IMR-90 (cell line): ENCODE results near the gene RNF213. TPM values are rescaled to one million over a fixed set of nuclear protein-coding genes. Genes with fewer than 3 reads are reported as not detected.

Source experiments
- ATAC-seq: fragments of 200-7000 bp; cut with Tn5 transposase; 2 replicates; pipeline ENCODE4 v1.9.1; 2020; ENCODE audit warnings: low read depth, mild to moderate bottlenecking, moderate library complexity
- BruUV-seq: library from RNA; stranded (reverse); fragments of 400-500 nt; replicated peaks from 2 replicates; lab custom pipeline; 2021; lab: Mats Ljungman, UMichigan
- CTCF ChIA-PET: fragments of 300-600 bp; formaldehyde crosslinking; extraction: SDS; loops from one replicate; lab custom pipeline; 2021; ENCODE audit warnings: antibody characterized with exemption; lab: Yijun Ruan, JAX
- POLR2A ChIA-PET: fragments of 300-600 bp; sonication (Branson Sonifier 250); formaldehyde crosslinking; loops from one replicate; lab custom pipeline; 2022; ENCODE audit warnings: antibody characterized with exemption; ENCODE audit not compliant: unreplicated experiment; lab: Charles Lee
- DNase-seq: peaks from one replicate; pipeline ENCODE4 v3.0.0; 2013
- H2AFZ ChIP-seq: replicated peaks from 2 replicates; pipeline ENCODE3; 2013; ENCODE audit warnings: low read length, mild to moderate bottlenecking; ENCODE audit not compliant: poor library complexity
- H2AK5ac ChIP-seq: 2 replicates; pipeline ENCODE4 v1.6.1; 2013; ENCODE audit warnings: low read depth, low read length, inconsistent platforms
- H2AK9ac ChIP-seq: replicated peaks from 2 replicates; pipeline ENCODE3; 2013; ENCODE audit warnings: mild to moderate bottlenecking, low read depth, low read length, moderate library complexity; ENCODE audit not compliant: poor library complexity
- H2BK120ac ChIP-seq: 2 replicates; pipeline ENCODE4 v1.6.1; 2013; ENCODE audit warnings: low read depth, low read length, inconsistent platforms
- H2BK15ac ChIP-seq: 3 replicates; pipeline ENCODE4 v1.6.1; 2013; ENCODE audit warnings: low read depth, low read length, inconsistent platforms
- H2BK20ac ChIP-seq: 2 replicates; pipeline ENCODE4 v1.6.1; 2013; ENCODE audit warnings: low read depth, mild to moderate bottlenecking, inconsistent platforms, low read length, moderate library complexity
- H2BK5ac ChIP-seq: 2 replicates; pipeline ENCODE4 v1.6.1; 2013; ENCODE audit warnings: mild to moderate bottlenecking, low read depth, low read length, inconsistent platforms; ENCODE audit not compliant: poor library complexity, severe bottlenecking
- H3K14ac ChIP-seq: replicated peaks from 2 replicates; pipeline ENCODE4 v1.6.1; 2013; ENCODE audit warnings: low read depth, low read length, inconsistent platforms
- H3K18ac ChIP-seq: 2 replicates; pipeline ENCODE4 v1.6.1; 2013; ENCODE audit warnings: low read depth, low read length, control low read depth
- H3K23ac ChIP-seq: 2 replicates; pipeline ENCODE4 v1.6.1; 2013; ENCODE audit warnings: low read depth, low read length, inconsistent platforms
- H3K27ac ChIP-seq: 2 replicates; pipeline ENCODE4 v1.5.1; 2013; ENCODE audit warnings: mild to moderate bottlenecking, control low read depth, low read length; ENCODE audit not compliant: insufficient read depth
- H3K27me3 ChIP-seq: 2 replicates; pipeline ENCODE4 v1.6.1; 2013; ENCODE audit warnings: low read length; ENCODE audit not compliant: control insufficient read depth, insufficient read depth
- H3K36me3 ChIP-seq: 2 replicates; pipeline ENCODE4 v1.6.1; 2013; ENCODE audit warnings: low read length, mixed read lengths; ENCODE audit not compliant: control insufficient read depth, insufficient read depth
- H3K4ac ChIP-seq: 2 replicates; pipeline ENCODE4 v1.6.1; 2013; ENCODE audit warnings: low read depth, low read length, inconsistent platforms
- H3K4me1 ChIP-seq: 2 replicates; pipeline ENCODE4 v1.6.1; 2013; ENCODE audit warnings: low read length, mixed read lengths; ENCODE audit not compliant: control insufficient read depth, insufficient read depth
- H3K4me2 ChIP-seq: 2 replicates; pipeline ENCODE4 v1.6.1; 2013; ENCODE audit warnings: low read depth, mild to moderate bottlenecking, control low read depth, low read length, moderate library complexity
- H3K4me3 ChIP-seq: 2 replicates; pipeline ENCODE4 v1.5.1; 2013; ENCODE audit warnings: low read depth, mild to moderate bottlenecking, control low read depth, low read length, moderate library complexity; ENCODE audit not compliant: insufficient read depth
- H3K56ac ChIP-seq: 2 replicates; pipeline ENCODE4 v1.6.1; 2013; ENCODE audit warnings: low read length, inconsistent platforms; ENCODE audit not compliant: insufficient read depth; ENCODE audit errors: extremely low read depth
- H3K79me1 ChIP-seq, 2 experiments: 2 replicates each; pipeline ENCODE4 v1.6.1; 2013; ENCODE audit warnings: low read length in 2 of 2, inconsistent platforms in 1 of 2, low read depth in 1 of 2
- H3K9ac ChIP-seq: 2 replicates; pipeline ENCODE4 v1.6.1; 2013; ENCODE audit warnings: low read depth, low read length, control low read depth
- H3K9me1 ChIP-seq: 2 replicates; pipeline ENCODE4 v1.6.1; 2013; ENCODE audit warnings: low read length, inconsistent platforms; ENCODE audit not compliant: insufficient read depth
- H3K9me3 ChIP-seq: 2 replicates; pipeline ENCODE4 v1.6.1; 2013; ENCODE audit warnings: low read length; ENCODE audit not compliant: control insufficient read depth, insufficient read depth
- H4K20me1 ChIP-seq: 2 replicates; pipeline ENCODE4 v1.6.1; 2013; ENCODE audit warnings: low read length, inconsistent platforms; ENCODE audit not compliant: insufficient read depth
- H4K5ac ChIP-seq: 2 replicates; pipeline ENCODE4 v1.6.1; 2013; ENCODE audit warnings: mild to moderate bottlenecking, low read depth, low read length, control low read depth
- H4K8ac ChIP-seq, 2 experiments: 2 replicates each; pipeline ENCODE4 v1.6.1; 2013; ENCODE audit warnings: low read depth in 2 of 2, low read length in 2 of 2, control low read depth in 1 of 2, inconsistent platforms in 1 of 2
- H4K91ac ChIP-seq: 2 replicates; pipeline ENCODE4 v1.6.1; 2013; ENCODE audit warnings: low read depth, low read length, inconsistent platforms; ENCODE audit not compliant: insufficient read depth
- BHLHE40 ChIP-seq: fragments of 150-350 bp; IDR thresholded peaks from 2 replicates; pipeline ENCODE4 v1.6.1; 2016; ENCODE audit warnings: mild to moderate bottlenecking, low read depth, low read length
- CEBPB ChIP-seq: IDR thresholded peaks from 2 replicates; pipeline ENCODE4 v1.6.1; 2012; ENCODE audit warnings: low read depth, low read length, improper control_type of control experiment
- CHD1 ChIP-seq: IDR thresholded peaks from 2 replicates; pipeline ENCODE4 v1.6.1; 2012; ENCODE audit warnings: low read depth, low read length, improper control_type of control experiment
- FOS ChIP-seq: fragments of 150-350 bp; IDR thresholded peaks from 2 replicates; pipeline ENCODE4 v1.6.1; 2016; ENCODE audit warnings: low read depth, low read length
- MAFK ChIP-seq: IDR thresholded peaks from 2 replicates; pipeline ENCODE4 v1.6.1; 2012; ENCODE audit warnings: low read depth, low read length, improper control_type of control experiment
- MAZ ChIP-seq: IDR thresholded peaks from 2 replicates; pipeline ENCODE4 v1.6.1; 2012; ENCODE audit warnings: low read depth, mild to moderate bottlenecking, low read length, improper control_type of control experiment, moderate library complexity, borderline replicate concordance
- MXI1 ChIP-seq: IDR thresholded peaks from 2 replicates; pipeline ENCODE4 v1.6.1; 2012; ENCODE audit warnings: low read depth, mild to moderate bottlenecking, low read length, moderate library complexity, borderline replicate concordance
- NFE2L2 ChIP-seq: fragments of 150-350 bp; IDR thresholded peaks from 2 replicates; pipeline ENCODE4 v1.6.1; 2016; ENCODE audit warnings: low read depth, mild to moderate bottlenecking, low read length
- POLR2A ChIP-seq: IDR thresholded peaks from 2 replicates; pipeline ENCODE4 v1.6.1; 2012; ENCODE audit warnings: mild to moderate bottlenecking, low read depth, low read length
- RCOR1 ChIP-seq: IDR thresholded peaks from 2 replicates; pipeline ENCODE4 v1.6.1; 2012; ENCODE audit warnings: mild to moderate bottlenecking, low read length, improper control_type of control experiment; ENCODE audit not compliant: insufficient replicate concordance
- RFX5 ChIP-seq: IDR thresholded peaks from 2 replicates; pipeline ENCODE4 v1.8.0; 2012; ENCODE audit warnings: low read depth, mild to moderate bottlenecking, low read length, moderate library complexity
- SMC3 ChIP-seq: fragments of 150-350 bp; IDR thresholded peaks from 2 replicates; pipeline ENCODE4 v1.6.1; 2016; ENCODE audit warnings: low read depth, mild to moderate bottlenecking, antibody characterized with exemption, low read length, moderate library complexity
- WGBS, 2 experiments: methylation state at CpG; one replicate each; pipeline versions ENCODE4 v1.1.5 to v1.1.7; 2013; ENCODE audit warnings: missing lambda C conversion rate in 2 of 2; ENCODE audit not compliant: insufficient read length in 1 of 2; ENCODE audit errors: extremely low coverage in 2 of 2; 5-methylcytosine and 5-hydroxymethylcytosine counted together
- dilution Hi-C: fragments of 300-500 bp; cut with HindIII; formaldehyde crosslinking; loops from one replicate; pipeline ENCODE4 v1.14.3; 2018; ENCODE audit warnings: low sequenced_read_pairs; ENCODE audit not compliant: unreplicated experiment
- in situ Hi-C: fragments of 300-500 bp; cut with MboI; formaldehyde crosslinking; loops from 3 replicates; pipeline ENCODE4 v1.14.3; 2019; ENCODE audit warnings: low sequenced_read_pairs, inconsistent platforms, mixed read lengths
- intact Hi-C: fragments of 100-400 bp; cut with micrococcal nuclease; formaldehyde crosslinking; loops from 2 replicates; pipeline ENCODE4 v1.10.0; 2022
- polyA plus RNA-seq, 3 experiments: library from polyadenylated mRNA; depleted of rRNA; stranded (reverse); fragments of >200 nt; gene quantifications; 2 replicates each; pipeline ENCODE4 v1.2.3, GENCODE V29; 2012; ENCODE audit warnings: low replicate concordance in 1 of 3
- total RNA-seq: library from RNA; depleted of rRNA; stranded (reverse); fragments of >200 nt; gene quantifications from 2 replicates; pipeline ENCODE4 v1.2.3, GENCODE V29; 2012
- TF ChIP-seq, protein P1 (sequence below): conservative IDR thresholded peaks from 2 replicates; pipeline ENCODE4 v1.5.1; 2012; ENCODE audit warnings: mild to moderate bottlenecking, low read depth, low read length, improper control_type of control experiment
- TF ChIP-seq, protein P2 (sequence below): fragments of 150-350 bp; IDR thresholded peaks from 2 replicates; pipeline ENCODE4 v1.6.1; 2017; ENCODE audit warnings: mild to moderate bottlenecking, antibody characterized with exemption, low read length, low read depth

RNF213 gene
- total and polyA plus RNA-seq, 2 of the 4 experiments (the other 2 are of a cell fraction) = 23.4 to 36.0 TPM

DNA sequence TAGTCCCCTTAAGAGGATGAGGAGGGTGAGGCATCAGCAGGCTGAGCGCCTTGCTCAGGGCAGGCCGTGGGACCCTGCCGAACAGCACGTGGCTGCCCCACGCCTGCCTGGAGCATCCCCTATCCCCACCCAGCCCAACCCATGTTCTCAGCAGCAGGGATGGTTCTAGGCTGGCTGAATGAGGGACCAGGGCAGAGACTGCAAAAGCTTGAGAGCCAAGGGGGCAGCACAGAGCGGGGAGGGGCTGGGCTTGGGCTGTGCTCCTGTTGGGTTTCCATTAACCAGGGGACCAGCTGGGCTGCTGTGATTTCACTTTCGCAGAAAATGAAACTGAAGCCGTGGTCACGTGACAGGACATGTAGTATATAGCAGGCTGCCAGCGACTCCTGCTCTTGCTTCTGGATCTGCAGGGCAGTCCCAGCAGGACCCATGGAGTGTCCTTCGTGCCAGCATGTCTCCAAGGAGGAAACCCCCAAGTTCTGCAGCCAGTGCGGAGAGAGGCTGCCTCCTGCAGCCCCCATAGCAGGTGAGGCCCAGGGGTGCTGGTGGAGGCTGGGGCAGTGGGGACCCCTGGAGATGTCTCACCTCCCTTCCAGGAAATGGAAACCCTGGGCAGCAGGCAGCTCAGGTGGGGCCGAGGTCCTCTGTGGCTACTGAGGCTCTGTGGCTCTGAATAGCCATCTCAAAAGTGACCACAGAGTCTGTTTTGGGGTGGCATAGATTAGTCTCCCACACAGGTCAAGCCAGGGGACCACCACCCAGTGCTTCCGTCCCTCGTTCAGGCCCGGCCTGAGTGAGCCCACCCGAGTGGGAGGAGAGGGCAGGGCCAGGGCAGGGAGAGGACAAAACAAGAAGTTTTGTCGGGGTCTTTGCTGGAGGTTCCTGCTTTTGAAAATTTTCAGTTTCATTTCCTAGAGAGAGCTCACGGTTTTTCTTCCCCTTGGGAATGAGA lies 2.9 kb downstream of the RNF213 start:
- no peak overlapping the region for H3K18ac ChIP-seq
- CTCF ChIA-PET = no interaction called here
- TF ChIP-seq CHD1 = no peak
- TF ChIP-seq BHLHE40 = peak; percentile 45; the same call in 1 of the 2 replicates
- TF ChIP-seq RFX5 = no peak
- TF ChIP-seq, protein P1, sequence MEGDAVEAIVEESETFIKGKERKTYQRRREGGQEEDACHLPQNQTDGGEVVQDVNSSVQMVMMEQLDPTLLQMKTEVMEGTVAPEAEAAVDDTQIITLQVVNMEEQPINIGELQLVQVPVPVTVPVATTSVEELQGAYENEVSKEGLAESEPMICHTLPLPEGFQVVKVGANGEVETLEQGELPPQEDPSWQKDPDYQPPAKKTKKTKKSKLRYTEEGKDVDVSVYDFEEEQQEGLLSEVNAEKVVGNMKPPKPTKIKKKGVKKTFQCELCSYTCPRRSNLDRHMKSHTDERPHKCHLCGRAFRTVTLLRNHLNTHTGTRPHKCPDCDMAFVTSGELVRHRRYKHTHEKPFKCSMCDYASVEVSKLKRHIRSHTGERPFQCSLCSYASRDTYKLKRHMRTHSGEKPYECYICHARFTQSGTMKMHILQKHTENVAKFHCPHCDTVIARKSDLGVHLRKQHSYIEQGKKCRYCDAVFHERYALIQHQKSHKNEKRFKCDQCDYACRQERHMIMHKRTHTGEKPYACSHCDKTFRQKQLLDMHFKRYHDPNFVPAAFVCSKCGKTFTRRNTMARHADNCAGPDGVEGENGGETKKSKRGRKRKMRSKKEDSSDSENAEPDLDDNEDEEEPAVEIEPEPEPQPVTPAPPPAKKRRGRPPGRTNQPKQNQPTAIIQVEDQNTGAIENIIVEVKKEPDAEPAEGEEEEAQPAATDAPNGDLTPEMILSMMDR = peak; percentile 28; the same call in 1 of the 2 replicates
- TF ChIP-seq SMC3 = no peak
- TF ChIP-seq, protein P2, sequence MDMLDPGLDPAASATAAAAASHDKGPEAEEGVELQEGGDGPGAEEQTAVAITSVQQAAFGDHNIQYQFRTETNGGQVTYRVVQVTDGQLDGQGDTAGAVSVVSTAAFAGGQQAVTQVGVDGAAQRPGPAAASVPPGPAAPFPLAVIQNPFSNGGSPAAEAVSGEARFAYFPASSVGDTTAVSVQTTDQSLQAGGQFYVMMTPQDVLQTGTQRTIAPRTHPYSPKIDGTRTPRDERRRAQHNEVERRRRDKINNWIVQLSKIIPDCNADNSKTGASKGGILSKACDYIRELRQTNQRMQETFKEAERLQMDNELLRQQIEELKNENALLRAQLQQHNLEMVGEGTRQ = peak; percentile 96
- TF ChIP-seq MXI1 = no peak
- TF ChIP-seq MAZ = no peak
- TF ChIP-seq CEBPB = no peak
- no peak for TF ChIP-seq FOS
- no peak for TF ChIP-seq NFE2L2
- TF ChIP-seq POLR2A = peak; percentile 44; the same call in 1 of the 2 replicates
- TF ChIP-seq RCOR1 = no peak
- no peak for TF ChIP-seq MAFK

More for the DNA sequence above, 2.9 kb downstream of the RNF213 start:
- H3K4me3 ChIP-seq = 0 out of 2 replicates have a peak overlapping the region, but pooled peaks have one; percentile 1
- no peaks in the 10 kb centered on the region for H3K9me3 ChIP-seq
- H2AK5ac ChIP-seq = peak overlapping the region; percentile 78
- ATAC-seq (peak; percentile 46), DNase-seq (peak; percentile 89)
- peak overlapping the region; percentile 26 to 76 for H4K8ac ChIP-seq
- peak overlapping the region; percentile 48 for H2BK5ac ChIP-seq
- POLR2A ChIA-PET = interaction anchor here (0.7 kb wide), 1 partner anchor 32 kb away, joined by 6 read pairs; no protein-coding TSS in a partner anchor
- H4K5ac ChIP-seq = peak overlapping the region; percentile 20; the same call in 1 of the 2 replicates
- H3K4me1 ChIP-seq = peaks cover 20% of the 10 kb centered on the region
- no peak overlapping the region for H3K23ac ChIP-seq
- peak overlapping the region; percentile 32 for H3K9ac ChIP-seq
- dilution Hi-C loops = no loop called here
- peak overlapping the region; percentile 69 for H2AFZ ChIP-seq
- no peak overlapping the region for H2BK15ac ChIP-seq
- peak overlapping the region; percentile 84 for H3K4ac ChIP-seq
- H3K79me1 ChIP-seq = peaks cover 16 to 48% of the 10 kb centered on the region in 2 experiments; a peak in 2 of 4 replicates
- BruUV-seq = no TSS peak
- 0 out of 2 replicates have a peak, but pooled peaks cover 3% of the 10 kb centered on the region for H3K9me1 ChIP-seq
- H3K27me3 ChIP-seq = no peaks in the 10 kb centered on the region
- intact Hi-C loops = loop anchor here (5.0 kb wide), 2 partner anchors 41 to 256 kb away; partner anchors contain the start of genes SGSH and SLC26A11
- in situ Hi-C loops = no loop called here
- peaks cover 22% of the 10 kb centered on the region for H3K36me3 ChIP-seq
- H3K4me2 ChIP-seq = peak overlapping the region; percentile 79
- H2AK9ac ChIP-seq = peak overlapping the region; percentile 92
- H4K20me1 ChIP-seq = no peaks in the 10 kb centered on the region; the same call in 1 of the 2 replicates
- H2BK20ac ChIP-seq = no peak overlapping the region
- peak overlapping the region; percentile 27; the same call in 1 of the 2 replicates for H4K91ac ChIP-seq
- H3K14ac ChIP-seq = peak overlapping the region; percentile 61; the same call in 1 of the 2 replicates
- peak overlapping the region; percentile 66 for H3K27ac ChIP-seq
- 42% methylated on average over 2 of the region's 19 CpGs; no CpG with 5 or more reads in 1 of the 2 experiments for WGBS, 2 experiments
- 0 out of 2 replicates have a peak overlapping the region, but pooled peaks have one; percentile 49 for H3K56ac ChIP-seq
- peak overlapping the region; percentile 29 for H2BK120ac ChIP-seq
